Measurements from ENCODE around the gene BAIAP2L1.

The BAIAP2L1 gene

GRCh38 chr7:98338441-98338840 is 62.4 kb downstream of the BAIAP2L1 start:
- no peak for DNase-seq (ENCODE audit: low spot score)

GRCh38 chr7:98335411-98335977 is 65.4 kb downstream of the BAIAP2L1 start:
- in situ Hi-C loops (cut with MboI; ENCODE audit: low pct_unique_long_range_greater_than_20kb, low sequenced_read_pairs, unreplicated experiment) = no loop called here
- no peak for TF ChIP-seq CTCF (IDR thresholded peaks at IDR 0.05; ENCODE audit: extremely low read depth, insufficient read depth, missing control alignments)
- no peak for DNase-seq (ENCODE audit: low spot score)

More at GRCh38 chr7:98338441-98338840, 62.4 kb downstream of the BAIAP2L1 start:
- no peak for TF ChIP-seq CTCF (IDR thresholded peaks at IDR 0.05; ENCODE audit: extremely low read depth, insufficient read depth, missing control alignments)
- in situ Hi-C loops (cut with MboI; ENCODE audit: low pct_unique_long_range_greater_than_20kb, low sequenced_read_pairs, unreplicated experiment) = no loop called here

- no peak for DNase-seq (ENCODE audit: low spot score)
- in situ Hi-C loops (cut with MboI; ENCODE audit: low pct_unique_long_range_greater_than_20kb, low sequenced_read_pairs, unreplicated experiment) = no loop called here
Measured at GRCh38 chr7:98334081-98334480, 66.8 kb downstream of the BAIAP2L1 start.

GRCh38 chr7:98330926-98331529 is 69.9 kb downstream of the BAIAP2L1 start:
- in situ Hi-C loops (cut with MboI; ENCODE audit: low pct_unique_long_range_greater_than_20kb, low sequenced_read_pairs, unreplicated experiment) = no loop called here

More at GRCh38 chr7:98334081-98334480, 66.8 kb downstream of the BAIAP2L1 start:
- TF ChIP-seq CTCF (IDR thresholded peaks at IDR 0.05; ENCODE audit: extremely low read depth, insufficient read depth, missing control alignments) = no peak

GRCh38 chr7:98329791-98330373 is 71.0 kb downstream of the BAIAP2L1 start:
- DNase-seq (ENCODE audit: low spot score) = no peak
- in situ Hi-C loops (cut with MboI; ENCODE audit: low pct_unique_long_range_greater_than_20kb, low sequenced_read_pairs, unreplicated experiment) = no loop called here
- no peak for TF ChIP-seq CTCF (IDR thresholded peaks at IDR 0.05; ENCODE audit: extremely low read depth, insufficient read depth, missing control alignments)

More at GRCh38 chr7:98330926-98331529, 69.9 kb downstream of the BAIAP2L1 start:
- no peak for DNase-seq (ENCODE audit: low spot score)
- TF ChIP-seq CTCF (IDR thresholded peaks at IDR 0.05; ENCODE audit: extremely low read depth, insufficient read depth, missing control alignments) = no peak

- in situ Hi-C loops (cut with MboI; ENCODE audit: low pct_unique_long_range_greater_than_20kb, low sequenced_read_pairs, unreplicated experiment) = no loop called here
- no peak for TF ChIP-seq CTCF (IDR thresholded peaks at IDR 0.05; ENCODE audit: extremely low read depth, insufficient read depth, missing control alignments)
- DNase-seq (ENCODE audit: low spot score) = no peak
Measured at GRCh38 chr7:98329100-98329790, 71.6 kb downstream of the BAIAP2L1 start.

All from GM13977 (cell line).